GM12801 (cell line): ENCODE results near the gene HAPSTR1.

Source experiments
- CTCF ChIP-seq: IDR thresholded peaks from one replicate; pipeline ENCODE4 v1.5.1; 2011; ENCODE audit warnings: control low read depth; ENCODE audit not compliant: insufficient read length; ENCODE audit errors: extremely low read depth

HAPSTR1 gene

DNA sequence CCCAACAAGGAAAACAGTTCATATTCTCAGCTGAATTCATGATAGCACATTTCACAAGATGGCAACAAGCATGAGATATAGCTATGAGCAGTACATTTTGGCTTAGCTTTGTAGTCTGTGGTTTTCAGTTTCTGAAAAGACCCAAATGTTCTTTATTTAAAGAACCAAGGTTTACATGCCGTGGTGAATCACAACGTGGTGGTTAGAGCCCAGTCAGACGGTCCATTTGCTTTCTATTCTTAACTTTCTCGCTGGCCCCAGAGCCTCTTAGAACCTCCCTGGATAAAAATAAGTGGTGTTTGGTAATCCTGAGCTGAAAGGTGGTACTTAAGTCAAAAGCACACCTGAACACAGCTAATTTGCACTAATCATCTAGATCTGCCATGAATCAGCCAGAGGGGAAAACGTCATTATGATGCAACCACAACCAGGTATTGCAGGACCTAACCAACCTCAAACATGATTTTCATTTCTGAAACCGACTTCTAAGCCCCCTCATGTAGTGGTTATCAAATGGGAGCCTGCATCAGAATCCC lies 18.6 kb upstream of the HAPSTR1 start:
- TF ChIP-seq CTCF: no peak

DNA sequence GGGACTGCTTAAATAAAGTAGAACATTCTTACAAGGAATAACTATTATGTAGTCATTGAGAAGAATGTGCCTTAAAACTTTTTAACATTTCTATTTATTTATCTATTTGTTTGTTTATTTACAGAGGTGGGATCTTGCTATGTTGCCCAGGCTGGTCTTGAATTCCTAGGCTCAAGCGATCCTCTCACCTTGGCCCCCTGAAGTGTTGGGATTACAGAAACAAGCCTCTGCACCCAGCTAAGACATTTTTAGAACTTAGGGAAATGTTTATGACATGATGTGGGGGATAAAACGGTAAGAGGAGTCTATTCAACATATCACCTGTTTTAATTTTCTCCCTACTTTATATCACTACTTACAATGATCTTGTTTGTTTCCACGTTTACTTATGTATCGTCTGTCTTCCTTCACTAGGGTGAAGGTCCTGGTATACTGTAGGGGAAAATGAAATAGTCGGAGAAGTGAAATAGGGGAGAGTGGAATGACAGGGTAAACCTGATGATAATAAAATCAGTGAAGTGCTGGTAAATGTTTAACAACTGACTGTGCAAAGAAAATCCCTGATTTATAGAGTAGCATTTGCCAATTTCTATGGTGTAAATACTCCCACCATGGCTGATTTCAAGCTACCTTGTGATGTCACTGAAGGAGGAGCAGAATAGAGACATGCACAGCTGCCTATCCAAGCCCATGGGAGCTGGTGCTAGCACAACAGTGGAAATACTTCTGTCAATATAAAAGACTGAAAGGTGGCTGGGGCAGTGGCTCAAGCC lies 16.0 kb upstream of the HAPSTR1 start:
- TF ChIP-seq CTCF: no peak

- TF ChIP-seq CTCF: no peak
These were observed 14.2 kb upstream of the HAPSTR1 start for GRCh38 chr16:9077091-9077809.

DNA sequence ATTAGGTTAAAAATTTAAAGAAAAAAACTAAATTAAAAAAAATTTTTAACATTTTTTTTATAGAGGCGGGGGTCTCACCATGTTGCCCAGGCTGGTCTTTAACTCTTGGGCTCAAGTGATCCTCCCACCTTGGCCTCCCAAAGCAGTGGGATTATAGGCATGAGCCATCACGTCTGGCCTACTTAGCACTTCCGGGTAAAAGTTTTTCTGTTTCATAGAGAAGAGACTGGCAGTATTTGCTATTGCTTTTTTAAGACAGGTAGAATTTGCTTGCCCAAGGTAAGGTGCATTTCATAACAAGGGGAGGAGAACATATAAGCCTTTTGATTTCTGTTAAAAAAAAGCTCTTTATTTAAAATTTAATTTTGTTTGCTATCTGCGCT lies 12.0 kb upstream of the HAPSTR1 start:
- TF ChIP-seq CTCF: no peak

GRCh38 chr16:9081158-9081557 lies 10.3 kb upstream of the HAPSTR1 start:
- TF ChIP-seq CTCF: no peak

- no peak for TF ChIP-seq CTCF
These were observed 9.6 kb upstream of the HAPSTR1 start for GRCh38 chr16:9081843-9082242.

- TF ChIP-seq CTCF: no peak
These were observed 9.0 kb upstream of the HAPSTR1 start for GRCh38 chr16:9082422-9082821.
